ENCODE measurements around the gene WDFY4.

Gene WDFY4

GRCh38 chr10:49011756-49012155 lies 327.1 kb downstream of the WDFY4 start:
- Histone ChIP-seq H3K79me2 (ENCODE audit: control insufficient read depth, insufficient read depth, low read length) (no peaks in the 10 kb centered on the region), H2AK5ac (ENCODE audit: low read length) (no peak overlapping the region), H3K9ac (ENCODE audit: low read length) (no peak overlapping the region), H4K8ac (ENCODE audit: low read depth, low read length) (no peak overlapping the region), H3K36me3 (ENCODE audit: control insufficient read depth, insufficient read depth, low read length) (no peaks in the 10 kb centered on the region), H4K5ac (ENCODE audit: low read length) (no peak overlapping the region), H3K27me3 (ENCODE audit: insufficient read depth, low read length, poor library complexity) (no peaks in the 10 kb centered on the region), H3K27ac (ENCODE audit: low read depth, low read length) (no peak overlapping the region), H3K79me1 (ENCODE audit: low read length) (no peaks in the 10 kb centered on the region), H3K56ac (ENCODE audit: low read length) (no peak overlapping the region), H2BK15ac (replicated peaks; ENCODE audit: low read depth) (no peak overlapping the region), H3K4me2 (ENCODE audit: low read length) (no peak overlapping the region), H2BK5ac (ENCODE audit: low read length) (no peak overlapping the region), H3K4me3 (ENCODE audit: low read length) (no peak overlapping the region), H3K18ac (ENCODE audit: low read length) (no peak overlapping the region), H3K4me1 (ENCODE audit: control insufficient read depth, low read depth, low read length) (no peaks in the 10 kb centered on the region), H2BK120ac (ENCODE audit: low read depth, low read length) (no peak overlapping the region), H3K23ac (ENCODE audit: low read length) (no peak overlapping the region), H3K4ac (ENCODE audit: low read depth, low read length) (no peak overlapping the region)
- WGBS (ENCODE audit: extremely low coverage, insufficient coverage, low lambda C conversion rate) = no CpG with 5 or more reads among the region's 11 CpGs
- DNase-seq = no peak

DNA sequence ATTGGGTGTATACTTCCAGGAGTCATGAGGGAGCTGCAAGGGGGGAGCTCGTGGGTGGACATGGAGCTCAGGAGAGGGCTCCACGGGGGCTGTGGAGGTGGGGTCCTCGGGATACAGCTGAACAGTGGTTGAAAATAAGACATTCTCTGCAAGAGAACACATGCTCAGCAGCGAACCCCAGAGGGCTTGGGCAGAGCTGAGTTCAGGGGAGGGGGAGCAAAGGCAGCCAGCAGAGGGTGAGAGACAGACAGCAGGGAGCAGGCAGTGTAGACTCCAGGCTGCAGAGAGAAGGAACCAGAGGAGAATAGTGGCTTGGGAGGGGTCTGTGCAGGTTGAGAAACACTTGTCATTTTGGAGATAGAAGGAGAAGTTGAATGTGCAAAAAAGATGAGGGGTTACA lies 327.9 kb downstream of the WDFY4 start:
- Histone ChIP-seq H3K18ac (ENCODE audit: low read length) (no peak overlapping the region), H3K23ac (ENCODE audit: low read length) (no peak overlapping the region), H2AK5ac (ENCODE audit: low read length) (no peak overlapping the region), H3K4me3 (ENCODE audit: low read length) (no peak overlapping the region), H3K79me2 (ENCODE audit: control insufficient read depth, insufficient read depth, low read length) (no peaks in the 10 kb centered on the region), H3K36me3 (ENCODE audit: control insufficient read depth, insufficient read depth, low read length) (no peaks in the 10 kb centered on the region), H3K9ac (ENCODE audit: low read length) (no peak overlapping the region), H2BK5ac (ENCODE audit: low read length) (no peak overlapping the region), H2BK15ac (replicated peaks; ENCODE audit: low read depth) (no peak overlapping the region), H3K27ac (ENCODE audit: low read depth, low read length) (no peak overlapping the region), H3K4me2 (ENCODE audit: low read length) (no peak overlapping the region), H3K56ac (ENCODE audit: low read length) (no peak overlapping the region), H2BK120ac (ENCODE audit: low read depth, low read length) (no peak overlapping the region), H4K8ac (ENCODE audit: low read depth, low read length) (no peak overlapping the region), H3K4me1 (ENCODE audit: control insufficient read depth, low read depth, low read length) (no peaks in the 10 kb centered on the region), H4K5ac (ENCODE audit: low read length) (no peak overlapping the region), H3K27me3 (ENCODE audit: insufficient read depth, low read length, poor library complexity) (no peaks in the 10 kb centered on the region), H3K79me1 (ENCODE audit: low read length) (no peaks in the 10 kb centered on the region), H3K4ac (ENCODE audit: low read depth, low read length) (no peak overlapping the region)
- no CpG with 5 or more reads among the region's 4 CpGs for WGBS (ENCODE audit: extremely low coverage, insufficient coverage, low lambda C conversion rate)
- DNase-seq = peak; percentile 33

DNA sequence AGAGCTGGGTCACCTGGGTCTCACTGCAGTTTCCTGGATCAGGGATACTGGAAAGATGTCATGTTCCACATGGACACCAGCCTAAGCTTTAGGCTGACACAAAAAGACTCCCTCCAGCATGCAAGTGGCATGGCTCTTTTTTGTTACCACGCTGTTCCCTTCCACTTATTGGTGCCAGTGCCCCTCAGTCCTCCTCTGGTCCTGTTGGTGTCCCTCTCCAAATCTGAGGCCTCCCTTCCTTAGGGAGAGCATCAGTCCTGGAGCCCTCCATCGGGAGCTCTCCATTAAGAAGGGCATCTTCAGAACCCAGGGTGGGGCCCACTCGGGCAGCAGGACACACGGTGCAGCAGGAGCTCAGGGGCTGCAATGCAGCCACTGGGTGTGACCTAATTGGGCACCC lies 331.0 kb downstream of the WDFY4 start:
- Histone ChIP-seq H3K27me3 (ENCODE audit: insufficient read depth, low read length, poor library complexity) (no peaks in the 10 kb centered on the region), H4K8ac (ENCODE audit: low read depth, low read length) (no peak overlapping the region), H2BK5ac (ENCODE audit: low read length) (no peak overlapping the region), H3K36me3 (ENCODE audit: control insufficient read depth, insufficient read depth, low read length) (no peaks in the 10 kb centered on the region), H4K5ac (ENCODE audit: low read length) (no peak overlapping the region), H3K4me2 (ENCODE audit: low read length) (no peak overlapping the region), H3K56ac (ENCODE audit: low read length) (no peak overlapping the region), H3K4ac (ENCODE audit: low read depth, low read length) (no peak overlapping the region), H3K4me3 (ENCODE audit: low read length) (no peak overlapping the region), H2BK120ac (ENCODE audit: low read depth, low read length) (no peak overlapping the region), H3K23ac (ENCODE audit: low read length) (no peak overlapping the region), H3K9ac (ENCODE audit: low read length) (no peak overlapping the region), H3K4me1 (ENCODE audit: control insufficient read depth, low read depth, low read length) (no peaks in the 10 kb centered on the region), H2AK5ac (ENCODE audit: low read length) (no peak overlapping the region), H3K27ac (ENCODE audit: low read depth, low read length) (no peak overlapping the region), H3K79me1 (ENCODE audit: low read length) (no peaks in the 10 kb centered on the region), H3K79me2 (ENCODE audit: control insufficient read depth, insufficient read depth, low read length) (no peaks in the 10 kb centered on the region), H2BK15ac (replicated peaks; ENCODE audit: low read depth) (no peak overlapping the region), H3K18ac (ENCODE audit: low read length) (no peak overlapping the region)
- WGBS (ENCODE audit: extremely low coverage, insufficient coverage, low lambda C conversion rate) = no CpG with 5 or more reads among the region's 4 CpGs
- DNase-seq = no peak

- Histone ChIP-seq H4K8ac (ENCODE audit: low read depth, low read length) (no peak overlapping the region), H4K5ac (ENCODE audit: low read length) (no peak overlapping the region), H3K79me1 (ENCODE audit: low read length) (no peaks in the 10 kb centered on the region), H2AK5ac (ENCODE audit: low read length) (no peak overlapping the region), H3K4me1 (ENCODE audit: control insufficient read depth, low read depth, low read length) (no peaks in the 10 kb centered on the region), H3K56ac (ENCODE audit: low read length) (no peak overlapping the region), H3K4me2 (ENCODE audit: low read length) (no peak overlapping the region), H3K18ac (ENCODE audit: low read length) (no peak overlapping the region), H3K23ac (ENCODE audit: low read length) (no peak overlapping the region), H2BK5ac (ENCODE audit: low read length) (no peak overlapping the region), H3K36me3 (ENCODE audit: control insufficient read depth, insufficient read depth, low read length) (no peaks in the 10 kb centered on the region), H3K9ac (ENCODE audit: low read length) (no peak overlapping the region), H3K27me3 (ENCODE audit: insufficient read depth, low read length, poor library complexity) (no peaks in the 10 kb centered on the region), H2BK15ac (replicated peaks; ENCODE audit: low read depth) (no peak overlapping the region), H3K27ac (ENCODE audit: low read depth, low read length) (no peak overlapping the region), H2BK120ac (ENCODE audit: low read depth, low read length) (no peak overlapping the region), H3K4ac (ENCODE audit: low read depth, low read length) (no peak overlapping the region), H3K79me2 (ENCODE audit: control insufficient read depth, insufficient read depth, low read length) (no peaks in the 10 kb centered on the region), H3K4me3 (ENCODE audit: low read length) (no peak overlapping the region)
- WGBS (ENCODE audit: extremely low coverage, insufficient coverage, low lambda C conversion rate) = no CpG with 5 or more reads among the region's 6 CpGs
- DNase-seq = no peak
Measured at GRCh38 chr10:49021685-49022084, 337.0 kb downstream of the WDFY4 start.

GRCh38 chr10:49023071-49023470 lies 338.4 kb downstream of the WDFY4 start:
- no peaks in the 10 kb centered on the region for H3K27me3 ChIP-seq (ENCODE audit: insufficient read depth, low read length, poor library complexity)
- no peak overlapping the region for H3K4ac ChIP-seq (ENCODE audit: low read depth, low read length)
- H3K79me1 ChIP-seq (ENCODE audit: low read length) = no peaks in the 10 kb centered on the region
- H3K9ac ChIP-seq (ENCODE audit: low read length) = no peak overlapping the region
- H2BK120ac ChIP-seq (ENCODE audit: low read depth, low read length) = no peak overlapping the region
- H3K56ac ChIP-seq (ENCODE audit: low read length) = no peak overlapping the region
- no peaks in the 10 kb centered on the region for H3K79me2 ChIP-seq (ENCODE audit: control insufficient read depth, insufficient read depth, low read length)
- H3K36me3 ChIP-seq (ENCODE audit: control insufficient read depth, insufficient read depth, low read length) = no peaks in the 10 kb centered on the region
- H2BK15ac ChIP-seq (replicated peaks; ENCODE audit: low read depth) = no peak overlapping the region
- no peak overlapping the region for H2BK5ac ChIP-seq (ENCODE audit: low read length)
- no peak overlapping the region for H3K18ac ChIP-seq (ENCODE audit: low read length)
- H2AK5ac ChIP-seq (ENCODE audit: low read length) = no peak overlapping the region
- H3K27ac ChIP-seq (ENCODE audit: low read depth, low read length) = no peak overlapping the region
- H3K4me1 ChIP-seq (ENCODE audit: control insufficient read depth, low read depth, low read length) = no peaks in the 10 kb centered on the region
- H4K8ac ChIP-seq (ENCODE audit: low read depth, low read length) = no peak overlapping the region
- H4K5ac ChIP-seq (ENCODE audit: low read length) = no peak overlapping the region
- no peak overlapping the region for H3K4me3 ChIP-seq (ENCODE audit: low read length)
- no peak overlapping the region for H3K23ac ChIP-seq (ENCODE audit: low read length)
- no CpG with 5 or more reads among the region's 2 CpGs for WGBS (ENCODE audit: extremely low coverage, insufficient coverage, low lambda C conversion rate)
- no peak overlapping the region for H3K4me2 ChIP-seq (ENCODE audit: low read length)
- no peak for DNase-seq

DNA sequence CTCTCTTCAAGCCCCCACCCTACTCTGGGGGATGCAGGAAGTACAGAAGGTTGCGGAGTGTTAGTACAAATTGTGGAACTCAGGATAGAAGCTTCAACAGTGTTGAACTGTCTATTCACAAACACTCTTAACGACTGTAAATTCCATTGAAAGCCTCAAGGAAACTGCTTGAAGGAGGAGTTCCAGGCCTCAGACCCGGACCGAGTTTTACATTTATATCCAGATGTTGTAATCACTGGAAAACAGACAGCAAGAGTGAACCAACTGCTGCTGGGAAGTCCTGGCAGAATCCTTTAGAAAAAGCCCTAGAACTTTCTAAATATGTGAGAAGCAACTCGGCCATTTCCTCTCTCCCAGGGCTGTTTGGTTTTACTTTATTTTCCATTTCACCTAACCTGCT lies 339.1 kb downstream of the WDFY4 start:
- WGBS (ENCODE audit: extremely low coverage, insufficient coverage, low lambda C conversion rate) = no CpG with 5 or more reads among the region's 5 CpGs
- Histone ChIP-seq H2BK5ac (ENCODE audit: low read length) (no peak overlapping the region), H4K8ac (ENCODE audit: low read depth, low read length) (no peak overlapping the region), H3K9ac (ENCODE audit: low read length) (no peak overlapping the region), H2AK5ac (ENCODE audit: low read length) (no peak overlapping the region), H3K79me2 (ENCODE audit: control insufficient read depth, insufficient read depth, low read length) (no peaks in the 10 kb centered on the region), H2BK120ac (ENCODE audit: low read depth, low read length) (no peak overlapping the region), H3K4me3 (ENCODE audit: low read length) (no peak overlapping the region), H3K4ac (ENCODE audit: low read depth, low read length) (no peak overlapping the region), H3K79me1 (ENCODE audit: low read length) (no peaks in the 10 kb centered on the region), H3K36me3 (ENCODE audit: control insufficient read depth, insufficient read depth, low read length) (no peaks in the 10 kb centered on the region), H3K4me1 (ENCODE audit: control insufficient read depth, low read depth, low read length) (no peaks in the 10 kb centered on the region), H3K27ac (ENCODE audit: low read depth, low read length) (no peak overlapping the region), H3K56ac (ENCODE audit: low read length) (no peak overlapping the region), H3K23ac (ENCODE audit: low read length) (no peak overlapping the region), H3K4me2 (ENCODE audit: low read length) (no peak overlapping the region), H3K27me3 (ENCODE audit: insufficient read depth, low read length, poor library complexity) (no peaks in the 10 kb centered on the region), H4K5ac (ENCODE audit: low read length) (no peak overlapping the region), H2BK15ac (replicated peaks; ENCODE audit: low read depth) (no peak overlapping the region), H3K18ac (ENCODE audit: low read length) (no peak overlapping the region)
- DNase-seq = no peak

All from mesendoderm (in vitro differentiated cells).